ENCODE measurements around the gene MS4A4E.

DNA sequence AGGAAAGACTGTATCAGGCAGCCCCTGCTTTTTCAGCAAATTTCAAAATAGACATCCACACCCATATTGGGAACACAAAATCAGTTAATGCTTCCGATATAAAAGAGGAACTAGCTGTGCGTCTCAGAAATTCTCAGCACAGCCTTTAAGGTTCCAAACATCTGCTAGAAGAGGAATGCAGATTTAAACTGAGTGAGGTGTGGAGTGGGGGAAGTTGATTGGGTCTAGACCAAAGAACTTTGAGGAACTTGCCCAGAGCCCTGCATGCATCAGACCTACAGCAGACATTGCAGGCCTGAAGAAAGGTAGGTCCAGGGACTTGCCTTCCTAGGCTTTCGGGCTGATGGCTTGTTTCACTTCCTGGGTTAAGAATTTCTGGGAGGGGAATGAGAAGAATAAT lies 37.5 kb upstream of the MS4A4E start, which contains the start of gene MS4A4A:
- TF ChIP-seq, protein P1, sequence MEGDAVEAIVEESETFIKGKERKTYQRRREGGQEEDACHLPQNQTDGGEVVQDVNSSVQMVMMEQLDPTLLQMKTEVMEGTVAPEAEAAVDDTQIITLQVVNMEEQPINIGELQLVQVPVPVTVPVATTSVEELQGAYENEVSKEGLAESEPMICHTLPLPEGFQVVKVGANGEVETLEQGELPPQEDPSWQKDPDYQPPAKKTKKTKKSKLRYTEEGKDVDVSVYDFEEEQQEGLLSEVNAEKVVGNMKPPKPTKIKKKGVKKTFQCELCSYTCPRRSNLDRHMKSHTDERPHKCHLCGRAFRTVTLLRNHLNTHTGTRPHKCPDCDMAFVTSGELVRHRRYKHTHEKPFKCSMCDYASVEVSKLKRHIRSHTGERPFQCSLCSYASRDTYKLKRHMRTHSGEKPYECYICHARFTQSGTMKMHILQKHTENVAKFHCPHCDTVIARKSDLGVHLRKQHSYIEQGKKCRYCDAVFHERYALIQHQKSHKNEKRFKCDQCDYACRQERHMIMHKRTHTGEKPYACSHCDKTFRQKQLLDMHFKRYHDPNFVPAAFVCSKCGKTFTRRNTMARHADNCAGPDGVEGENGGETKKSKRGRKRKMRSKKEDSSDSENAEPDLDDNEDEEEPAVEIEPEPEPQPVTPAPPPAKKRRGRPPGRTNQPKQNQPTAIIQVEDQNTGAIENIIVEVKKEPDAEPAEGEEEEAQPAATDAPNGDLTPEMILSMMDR (IDR thresholded peaks at IDR 0.05; ENCODE audit: low read depth, low read length, poor library complexity, severe bottlenecking) = no peak
- TF ChIP-seq EZH2phosphoT487 (IDR thresholded peaks at IDR 0.05; ENCODE audit: borderline replicate concordance, low read length) = no peak

Measured in DOHH2 (cell line).